Measurements from ENCODE around the gene SLU7. TPM values are rescaled to one million over a fixed set of nuclear protein-coding genes. Genes with fewer than 3 reads are reported as not detected.

Gene SLU7
- total RNA-seq, 1 donor from 2014 or later, result 54.1 TPM

- Mint-ChIP-seq H3K9me3 (ENCODE audit: unreplicated experiment) (no peaks in the 10 kb centered on the region), H3K4me1 (ENCODE audit: unreplicated experiment) (peaks cover 4% of the 10 kb centered on the region), H3K27me3 (ENCODE audit: unreplicated experiment) (no peaks in the 10 kb centered on the region), H3K36me3 (ENCODE audit: unreplicated experiment) (no peaks in the 10 kb centered on the region), H3K4me3 (ENCODE audit: unreplicated experiment) (no peak overlapping the region), H3K27ac (ENCODE audit: unreplicated experiment) (no peak overlapping the region)
- DNase-seq (ENCODE audit: extremely low spot score, unreplicated experiment), result no peak
- TF ChIP-seq CTCF (IDR thresholded peaks at IDR 0.05), result no peak
These were observed 64.2 kb downstream of the SLU7 start for GRCh38 chr5:160354666-160355065.

GRCh38 chr5:160353379-160353778, 65.5 kb downstream of the SLU7 start:
- no peaks in the 10 kb centered on the region for H3K9me3 Mint-ChIP-seq (ENCODE audit: unreplicated experiment)
- TF ChIP-seq CTCF (IDR thresholded peaks at IDR 0.05), result no peak
- H3K36me3 Mint-ChIP-seq (ENCODE audit: unreplicated experiment), result no peaks in the 10 kb centered on the region
- DNase-seq (ENCODE audit: extremely low spot score, unreplicated experiment), result no peak
- H3K27me3 Mint-ChIP-seq (ENCODE audit: unreplicated experiment), result no peaks in the 10 kb centered on the region
- no peak overlapping the region for H3K27ac Mint-ChIP-seq (ENCODE audit: unreplicated experiment)
- H3K4me1 Mint-ChIP-seq (ENCODE audit: unreplicated experiment), result no peaks in the 10 kb centered on the region
- no peak overlapping the region for H3K4me3 Mint-ChIP-seq (ENCODE audit: unreplicated experiment)

- TF ChIP-seq CTCF (IDR thresholded peaks at IDR 0.05), result no peak
- Mint-ChIP-seq H3K36me3 (ENCODE audit: unreplicated experiment) (no peaks in the 10 kb centered on the region), H3K27ac (ENCODE audit: unreplicated experiment) (no peak overlapping the region), H3K9me3 (ENCODE audit: unreplicated experiment) (no peaks in the 10 kb centered on the region), H3K4me3 (ENCODE audit: unreplicated experiment) (no peak overlapping the region), H3K4me1 (ENCODE audit: unreplicated experiment) (no peaks in the 10 kb centered on the region), H3K27me3 (ENCODE audit: unreplicated experiment) (no peaks in the 10 kb centered on the region)
- no peak for DNase-seq (ENCODE audit: extremely low spot score, unreplicated experiment)
These were observed 66.6 kb downstream of the SLU7 start for GRCh38 chr5:160352308-160352707.

Other genes starting within 250 kb of the SLU7 start
- not detected in 2 replicates for gene FABP6, start 189.6 kb downstream of the SLU7 start, total RNA-seq
- 8.2 and 8.4 TPM in 2 replicates for gene CCNJL, start 106.5 kb downstream of the SLU7 start, total RNA-seq
- 0.16 and 0.19 TPM in 2 replicates for gene C1QTNF2, start 48.5 kb downstream of the SLU7 start, total RNA-seq
- gene FAM200C, start 19.0 kb downstream of the SLU7 start, total RNA-seq, result 4.3 and 6.2 TPM in 2 replicates
- gene PTTG1, start 2.8 kb upstream of the SLU7 start, total RNA-seq, result 20.7 and 21.3 TPM in 2 replicates

Data from osteocyte (in vitro differentiated cells).